Erythroblast (primary cell): ENCODE results near the gene SGTB.

Source experiments
- DNase-seq, 2 experiments: peaks; one replicate each; lab custom pipeline; 2025; lab: John Stamatoyannopoulos, UW
- GATA1 ChIP-seq: IDR thresholded peaks from 2 replicates; pipeline ENCODE4 v1.6.1; 2011; ENCODE audit warnings: low read depth, mild to moderate bottlenecking, control low read depth, low read length, moderate library complexity
- POLR2A ChIP-seq: IDR thresholded peaks from 2 replicates; pipeline ENCODE4 v1.6.1; 2011; ENCODE audit warnings: mild to moderate bottlenecking, low read length

Gene SGTB

DNA sequence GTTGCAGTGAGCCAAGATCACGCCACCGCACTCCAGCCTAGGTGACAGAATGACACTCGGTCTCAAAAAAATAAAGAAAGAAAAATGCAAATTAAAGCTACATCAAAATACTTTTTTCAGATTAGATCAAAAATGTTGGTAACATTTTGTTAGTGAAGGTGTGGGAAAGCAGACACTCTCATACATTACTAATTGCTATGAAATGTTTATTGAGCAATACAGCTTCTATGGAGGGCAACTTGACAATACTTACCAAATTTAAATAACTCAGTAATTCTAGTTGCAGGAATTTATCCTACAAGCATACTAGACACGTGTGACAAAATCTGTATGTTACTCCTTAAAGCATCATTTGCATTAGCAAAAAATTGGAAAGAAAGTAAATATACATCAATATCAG is 101.9 kb downstream of the SGTB start:
- no peak for DNase-seq

More for the DNA sequence above, 101.9 kb downstream of the SGTB start:
- TF ChIP-seq GATA1 (no peak), POLR2A (no peak)
